Measurements from ENCODE around the gene MYCL. TPM values are rescaled to one million over a fixed set of nuclear protein-coding genes. Genes with fewer than 3 reads are reported as not detected.
A peak's percentile ranks its signal among the peaks of the same experiment; 100 is the strongest.

MYCL gene
- total RNA-seq, 1 donor from 2014 or later = 25.8 TPM

DNA sequence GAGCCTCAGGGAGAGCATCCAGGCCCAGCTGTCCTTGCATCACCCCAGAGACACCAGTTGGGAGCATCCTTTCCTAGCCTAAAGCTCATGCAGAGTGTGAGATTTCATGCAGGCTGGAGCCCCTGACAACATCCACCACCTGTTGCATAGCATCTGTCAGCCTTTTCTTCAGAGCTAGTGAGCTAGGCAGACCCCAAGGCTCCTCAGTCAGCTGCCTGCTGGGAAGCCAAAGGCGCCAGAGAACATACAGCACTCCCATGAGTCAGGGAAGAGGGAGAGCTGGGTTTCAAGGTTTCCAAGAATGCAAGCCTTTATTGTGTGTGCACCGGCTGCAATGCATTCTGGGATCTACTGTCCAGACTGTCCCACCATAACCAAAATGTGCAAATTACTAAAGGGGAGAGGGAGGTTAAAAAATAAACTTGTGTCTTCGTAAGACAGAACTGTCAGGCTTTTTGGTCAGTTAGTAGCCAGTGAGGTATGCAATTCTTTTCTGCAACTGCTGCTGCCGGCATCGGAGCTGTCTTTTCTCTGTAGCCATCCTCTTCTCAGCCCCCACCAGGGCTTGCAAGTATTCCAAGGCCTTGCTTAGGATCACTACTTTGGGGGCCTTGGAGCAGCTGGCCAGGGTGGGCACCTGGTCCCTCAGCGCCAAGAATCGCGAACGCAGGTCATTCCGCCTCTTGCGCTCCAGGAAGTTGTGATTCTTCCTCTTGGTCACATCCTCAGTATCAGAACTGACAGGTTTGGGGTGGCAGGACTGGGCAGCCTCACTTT, 4.6 kb downstream of the MYCL start:
- DNase-seq (ENCODE audit: low read depth, low spot score) = no peak
- Mint-ChIP-seq H3K4me1 (peaks cover 78% of the 10 kb centered on the region), H3K9me3 (no peaks in the 10 kb centered on the region), H3K27me3 (ENCODE audit: low read depth) (peaks cover 16% of the 10 kb centered on the region), H3K4me3 (peak overlapping the region; percentile 96), H3K27ac (ENCODE audit: unreplicated experiment) (peak overlapping the region; percentile 70), H3K36me3 (ENCODE audit: low read depth) (no peaks in the 10 kb centered on the region)
- TF ChIP-seq, protein P1, sequence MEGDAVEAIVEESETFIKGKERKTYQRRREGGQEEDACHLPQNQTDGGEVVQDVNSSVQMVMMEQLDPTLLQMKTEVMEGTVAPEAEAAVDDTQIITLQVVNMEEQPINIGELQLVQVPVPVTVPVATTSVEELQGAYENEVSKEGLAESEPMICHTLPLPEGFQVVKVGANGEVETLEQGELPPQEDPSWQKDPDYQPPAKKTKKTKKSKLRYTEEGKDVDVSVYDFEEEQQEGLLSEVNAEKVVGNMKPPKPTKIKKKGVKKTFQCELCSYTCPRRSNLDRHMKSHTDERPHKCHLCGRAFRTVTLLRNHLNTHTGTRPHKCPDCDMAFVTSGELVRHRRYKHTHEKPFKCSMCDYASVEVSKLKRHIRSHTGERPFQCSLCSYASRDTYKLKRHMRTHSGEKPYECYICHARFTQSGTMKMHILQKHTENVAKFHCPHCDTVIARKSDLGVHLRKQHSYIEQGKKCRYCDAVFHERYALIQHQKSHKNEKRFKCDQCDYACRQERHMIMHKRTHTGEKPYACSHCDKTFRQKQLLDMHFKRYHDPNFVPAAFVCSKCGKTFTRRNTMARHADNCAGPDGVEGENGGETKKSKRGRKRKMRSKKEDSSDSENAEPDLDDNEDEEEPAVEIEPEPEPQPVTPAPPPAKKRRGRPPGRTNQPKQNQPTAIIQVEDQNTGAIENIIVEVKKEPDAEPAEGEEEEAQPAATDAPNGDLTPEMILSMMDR (conservative IDR thresholded peaks at IDR 0.05) = no peak

DNA sequence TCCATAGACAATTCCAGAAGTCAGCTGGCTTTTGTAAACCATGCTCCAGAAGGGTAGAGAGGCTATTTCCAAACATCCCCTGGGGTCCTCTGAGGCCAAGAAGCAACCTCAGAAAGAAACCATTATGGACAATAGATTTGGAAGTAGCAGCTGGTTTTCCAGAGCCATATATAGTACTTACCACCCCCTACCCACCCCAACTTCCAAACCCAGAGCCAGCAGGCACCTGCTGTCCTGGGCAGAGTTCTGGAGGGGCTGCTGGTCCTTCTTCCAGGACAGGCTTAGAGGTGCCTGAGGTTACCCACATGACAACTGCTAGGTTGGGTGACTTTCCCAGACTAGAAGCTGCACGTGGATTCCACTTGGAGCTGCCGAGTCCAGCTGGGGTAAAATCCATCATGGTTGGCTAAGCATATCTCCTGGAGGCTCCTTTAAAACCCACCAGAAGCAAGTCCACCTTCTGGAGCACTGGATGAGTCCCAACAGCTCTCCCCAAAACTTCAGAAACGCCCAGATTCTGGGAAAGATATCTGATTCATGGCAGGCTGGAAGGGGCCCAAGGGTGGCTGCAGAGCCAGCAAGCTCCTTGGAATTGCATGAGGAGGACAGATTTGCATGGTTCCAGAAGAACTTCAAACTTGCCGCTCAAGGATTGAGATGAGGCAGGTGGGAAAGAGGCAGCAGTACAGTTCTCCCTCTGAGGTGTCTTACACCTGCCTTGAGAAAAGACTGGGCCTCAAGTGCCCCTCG, 5.8 kb downstream of the MYCL start:
- H3K4me3 Mint-ChIP-seq = peak overlapping the region; percentile 13
- H3K36me3 Mint-ChIP-seq (ENCODE audit: low read depth) = no peaks in the 10 kb centered on the region
- H3K9me3 Mint-ChIP-seq = no peaks in the 10 kb centered on the region
- peaks cover 18% of the 10 kb centered on the region for H3K27me3 Mint-ChIP-seq (ENCODE audit: low read depth)
- H3K4me1 Mint-ChIP-seq = peaks cover 82% of the 10 kb centered on the region
- TF ChIP-seq, protein P1 (conservative IDR thresholded peaks at IDR 0.05) = no peak
- no peak overlapping the region for H3K27ac Mint-ChIP-seq (ENCODE audit: unreplicated experiment)
- no peak for DNase-seq (ENCODE audit: low read depth, low spot score)

DNA sequence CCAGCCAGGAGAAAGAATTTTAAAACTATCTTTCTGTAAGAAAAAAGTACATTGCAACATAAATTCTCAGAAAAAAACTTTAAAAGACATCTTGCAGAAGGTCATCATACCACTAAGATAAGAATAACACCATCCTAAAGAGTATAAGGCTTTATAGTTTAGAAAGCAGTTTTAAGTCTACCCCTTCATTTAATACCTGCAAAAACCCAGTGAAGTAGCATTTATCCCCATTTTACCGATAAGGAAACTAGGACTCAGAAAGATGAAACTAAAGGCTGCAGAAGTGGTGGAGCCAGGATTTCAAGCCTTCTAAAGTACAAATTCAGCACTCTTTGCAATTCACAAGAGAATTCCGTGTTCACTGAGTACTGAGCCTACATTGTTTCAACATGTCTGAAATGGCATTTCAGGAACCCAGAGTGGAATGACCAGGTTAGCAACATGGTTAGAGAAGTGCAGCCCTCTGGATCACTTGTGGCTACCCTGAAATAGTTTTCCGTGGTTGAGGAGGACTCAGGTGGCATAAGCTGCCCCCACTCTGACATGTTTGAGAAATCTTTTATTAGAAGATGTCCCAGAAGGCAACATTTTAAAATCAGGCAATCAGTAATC, 6.7 kb downstream of the MYCL start:
- H3K4me3 Mint-ChIP-seq = peak overlapping the region; percentile 40
- no peak overlapping the region for H3K27ac Mint-ChIP-seq (ENCODE audit: unreplicated experiment)
- TF ChIP-seq, protein P1 (conservative IDR thresholded peaks at IDR 0.05) = no peak
- no peaks in the 10 kb centered on the region for H3K36me3 Mint-ChIP-seq (ENCODE audit: low read depth)
- peaks cover 81% of the 10 kb centered on the region for H3K4me1 Mint-ChIP-seq
- peaks cover 14% of the 10 kb centered on the region for H3K27me3 Mint-ChIP-seq (ENCODE audit: low read depth)
- H3K9me3 Mint-ChIP-seq = no peaks in the 10 kb centered on the region
- DNase-seq (ENCODE audit: low read depth, low spot score) = no peak

DNA sequence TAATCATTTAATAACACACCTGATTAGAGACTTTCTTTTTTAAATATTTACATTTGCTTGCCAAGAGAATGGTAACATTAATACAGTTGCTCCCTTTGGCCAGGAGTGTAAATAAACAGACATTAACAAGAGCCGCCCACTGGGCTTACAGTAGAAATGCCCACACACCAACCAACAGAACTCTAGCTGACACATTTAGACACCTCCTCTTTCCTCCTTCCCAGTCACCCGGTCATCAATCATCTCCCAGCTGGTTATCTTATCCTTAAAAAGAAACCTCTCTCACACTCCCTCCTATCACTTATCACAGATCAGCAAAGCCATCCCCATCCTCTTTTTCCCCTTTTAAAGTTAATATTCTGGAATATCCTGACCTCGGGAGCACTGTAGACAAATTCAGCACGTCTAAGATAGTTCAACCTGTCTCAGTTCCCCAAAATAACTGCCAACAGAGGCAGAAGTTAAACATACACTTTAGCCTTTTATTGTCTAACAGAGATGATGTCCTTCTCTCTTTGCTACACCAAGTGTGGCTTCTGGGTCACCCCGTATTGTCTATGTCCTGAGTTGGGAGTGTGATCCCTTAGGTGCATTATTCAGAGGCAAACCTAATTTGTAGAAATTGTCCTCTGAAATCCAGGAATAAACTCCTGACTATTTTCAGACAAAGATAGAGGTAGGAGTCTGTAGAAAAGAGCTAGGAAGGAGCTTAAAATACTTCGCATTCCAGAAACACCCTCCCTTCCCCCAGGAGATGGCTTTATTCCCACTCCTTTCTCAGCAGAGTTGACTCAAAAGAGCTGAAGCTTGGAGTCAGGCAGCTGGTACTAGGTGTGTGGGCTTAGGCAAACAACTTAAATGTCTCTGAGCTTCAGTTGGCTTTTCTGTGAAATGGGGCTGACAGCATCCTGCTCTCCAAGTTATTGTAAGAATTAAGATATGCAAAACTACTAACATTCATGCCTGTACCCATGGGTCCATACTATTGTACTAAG, 8.8 kb downstream of the MYCL start:
- no peaks in the 10 kb centered on the region for H3K36me3 Mint-ChIP-seq (ENCODE audit: low read depth)
- no peaks in the 10 kb centered on the region for H3K9me3 Mint-ChIP-seq
- peak overlapping the region; percentile 24 for H3K27ac Mint-ChIP-seq (ENCODE audit: unreplicated experiment)
- peaks cover 8% of the 10 kb centered on the region for H3K27me3 Mint-ChIP-seq (ENCODE audit: low read depth)
- DNase-seq (ENCODE audit: low read depth, low spot score) = no peak
- TF ChIP-seq, protein P1 (conservative IDR thresholded peaks at IDR 0.05) = no peak
- peaks cover 60% of the 10 kb centered on the region for H3K4me1 Mint-ChIP-seq
- peak overlapping the region; percentile 4 for H3K4me3 Mint-ChIP-seq

DNA sequence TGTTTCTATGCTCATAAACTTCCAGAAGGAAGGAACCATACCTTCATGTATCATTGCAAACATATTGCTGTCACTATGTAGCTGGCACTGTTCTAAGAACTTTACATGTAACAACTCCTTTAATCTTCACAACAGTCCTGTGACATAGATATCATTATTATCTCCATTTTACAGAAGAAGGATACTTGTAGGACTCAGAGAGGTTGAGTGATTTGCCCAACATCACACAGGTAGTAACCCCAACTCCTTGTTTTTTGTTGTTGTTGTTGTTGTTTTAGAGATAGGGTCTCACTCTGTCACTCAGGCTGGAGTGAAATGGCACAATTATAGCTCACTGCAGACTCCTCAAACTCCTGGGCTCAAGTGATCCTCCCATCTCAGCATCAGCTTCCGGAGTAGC, 10.8 kb downstream of the MYCL start:
- no peaks in the 10 kb centered on the region for H3K36me3 Mint-ChIP-seq (ENCODE audit: low read depth)
- no peak for DNase-seq (ENCODE audit: low read depth, low spot score)
- H3K27ac Mint-ChIP-seq (ENCODE audit: unreplicated experiment) = no peak overlapping the region
- TF ChIP-seq, protein P1 (conservative IDR thresholded peaks at IDR 0.05) = no peak
- peaks cover 41% of the 10 kb centered on the region for H3K4me1 Mint-ChIP-seq
- H3K27me3 Mint-ChIP-seq (ENCODE audit: low read depth) = peaks cover 8% of the 10 kb centered on the region
- no peak overlapping the region for H3K4me3 Mint-ChIP-seq
- H3K9me3 Mint-ChIP-seq = no peaks in the 10 kb centered on the region

Measured in neural crest cell (in vitro differentiated cells).